ENCODE measurements around the gene CCDC61.

- no peak for TF ChIP-seq CTCF (conservative IDR thresholded peaks at IDR 0.05; ENCODE audit: low read depth, low read length)
- no peak for TF ChIP-seq EZH2 (IDR thresholded peaks at IDR 0.05; ENCODE audit: low read length, unreplicated experiment)
These were observed 45.8 kb downstream of the CCDC61 start, which contains the start of gene IGFL4 for GRCh38 chr19:46040952-46041500.

Data from PC-3 (cell line).